ENCODE measurements around the gene DNASE2B. TPM values are rescaled to one million over a fixed set of nuclear protein-coding genes. Genes with fewer than 3 reads are reported as not detected.

The DNASE2B gene, protein sequence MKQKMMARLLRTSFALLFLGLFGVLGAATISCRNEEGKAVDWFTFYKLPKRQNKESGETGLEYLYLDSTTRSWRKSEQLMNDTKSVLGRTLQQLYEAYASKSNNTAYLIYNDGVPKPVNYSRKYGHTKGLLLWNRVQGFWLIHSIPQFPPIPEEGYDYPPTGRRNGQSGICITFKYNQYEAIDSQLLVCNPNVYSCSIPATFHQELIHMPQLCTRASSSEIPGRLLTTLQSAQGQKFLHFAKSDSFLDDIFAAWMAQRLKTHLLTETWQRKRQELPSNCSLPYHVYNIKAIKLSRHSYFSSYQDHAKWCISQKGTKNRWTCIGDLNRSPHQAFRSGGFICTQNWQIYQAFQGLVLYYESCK
- not detected for total RNA-seq

- Histone ChIP-seq H3K27me3 (no peaks in the 10 kb centered on the region), H3K4me3 (no peak within 1 kb of the TSS), H3K27ac (no peak within 1 kb of the TSS), H3K9me3 (no peaks in the 10 kb centered on the region), H3K36me3 (replicated peaks in 1 of 2; ENCODE audit: insufficient read depth in 1 of 2, low read depth in 2 of 2) (no peaks in the 10 kb centered on the region), H3K4me1 (no peaks in the 10 kb centered on the region)
- WGBS, 2 donors = 89 to 91% methylated on average over 11 of the region's 11 CpGs
- no peak for DNase-seq
- intact Hi-C loops (cut with DNase I) = no loop called here
- TF ChIP-seq POLR2A (IDR thresholded peaks at IDR 0.05) = no peak
- TF ChIP-seq CTCF (IDR thresholded peaks at IDR 0.05) = no peak
- no peak for ATAC-seq
Observed at GRCh38 chr1:84398175-84399155, at the start of gene DNASE2B. Gene DNASE2B (plus strand): TSS chr1:84398484. CDS start chr1:84398565, 81 bp downstream.

DNA sequence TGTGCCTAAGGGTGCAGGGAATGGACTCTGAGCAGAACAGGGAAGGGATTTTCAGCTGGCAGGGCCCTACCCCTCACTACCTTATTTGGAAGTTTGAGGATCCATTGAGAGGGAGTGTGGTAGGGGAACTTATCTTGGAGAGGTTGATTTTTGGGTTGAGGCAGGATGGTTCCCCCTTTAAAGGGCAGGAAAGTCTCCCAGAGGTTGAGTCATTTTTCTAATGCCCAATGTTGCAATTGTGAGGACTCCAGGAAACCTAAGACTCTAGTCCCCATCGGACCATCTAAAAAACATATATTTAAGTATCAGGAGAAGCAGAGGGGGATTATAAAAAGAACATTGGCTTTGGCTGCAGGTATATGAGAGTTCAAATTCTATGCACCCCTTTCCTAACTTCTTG lies 49.5 kb upstream of the DNASE2B start:
- H3K9me3 ChIP-seq = no peaks in the 10 kb centered on the region
- H3K4me1 ChIP-seq = no peaks in the 10 kb centered on the region
- WGBS, 2 donors = 88 to 95% methylated on average over 1 of the region's 1 CpG
- TF ChIP-seq POLR2A (IDR thresholded peaks at IDR 0.05) (no peak), CTCF (IDR thresholded peaks at IDR 0.05) (no peak)
- ATAC-seq (no peak), DNase-seq (no peak)
- H3K27ac ChIP-seq = no peak overlapping the region
- no peaks in the 10 kb centered on the region for H3K27me3 ChIP-seq
- H3K4me3 ChIP-seq = no peak overlapping the region
- H3K36me3 ChIP-seq (replicated peaks in 1 of 2; ENCODE audit: insufficient read depth in 1 of 2, low read depth in 2 of 2) = no peaks in the 10 kb centered on the region
- intact Hi-C loops (cut with DNase I) = no loop called here

GRCh38 chr1:84350104-84350503 lies 48.2 kb upstream of the DNASE2B start:
- ATAC-seq (no peak), DNase-seq (no peak)
- Histone ChIP-seq H3K27me3 (no peaks in the 10 kb centered on the region), H3K4me1 (no peaks in the 10 kb centered on the region), H3K27ac (no peak overlapping the region), H3K9me3 (no peaks in the 10 kb centered on the region), H3K4me3 (no peak overlapping the region), H3K36me3 (replicated peaks in 1 of 2; ENCODE audit: insufficient read depth in 1 of 2, low read depth in 2 of 2) (no peaks in the 10 kb centered on the region)
- TF ChIP-seq POLR2A (IDR thresholded peaks at IDR 0.05) (no peak), CTCF (IDR thresholded peaks at IDR 0.05) (no peak)
- intact Hi-C loops (cut with DNase I) = no loop called here
- 59 to 66% methylated on average over 3 of the region's 3 CpGs for WGBS, 2 donors

DNA sequence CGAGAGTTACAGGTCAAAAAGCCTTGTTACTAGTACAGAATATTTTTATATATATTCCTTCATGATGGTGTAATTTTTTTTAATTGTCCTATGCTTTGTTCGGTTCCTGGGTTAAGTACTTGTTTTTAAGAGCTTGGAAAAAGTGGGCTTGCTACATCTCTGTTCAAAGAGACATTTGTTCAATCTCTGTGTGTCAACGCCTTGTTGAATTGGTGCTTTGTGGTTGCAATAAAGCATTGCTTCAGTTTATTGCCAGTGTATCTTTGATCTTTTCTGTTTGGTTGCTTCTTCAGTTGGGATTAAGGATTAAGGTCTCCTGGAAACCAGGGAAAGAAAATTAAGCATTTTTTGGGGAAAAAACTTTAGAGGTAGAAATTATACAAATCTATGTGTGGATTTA lies 47.7 kb upstream of the DNASE2B start:
- H3K9me3 ChIP-seq = no peaks in the 10 kb centered on the region
- no peak for DNase-seq
- no peak for TF ChIP-seq POLR2A (IDR thresholded peaks at IDR 0.05)
- TF ChIP-seq CTCF (IDR thresholded peaks at IDR 0.05) = no peak

More for the DNA sequence above, 47.7 kb upstream of the DNASE2B start:
- Histone ChIP-seq H3K36me3 (replicated peaks in 1 of 2; ENCODE audit: insufficient read depth in 1 of 2, low read depth in 2 of 2) (no peaks in the 10 kb centered on the region), H3K4me1 (no peaks in the 10 kb centered on the region), H3K27me3 (no peaks in the 10 kb centered on the region), H3K27ac (no peak overlapping the region), H3K4me3 (no peak overlapping the region)
- intact Hi-C loops (cut with DNase I) = no loop called here
- no peak for ATAC-seq
- WGBS, 2 donors = 87 to 91% methylated on average over 3 of the region's 3 CpGs
